Adipose tissue (tissue), 3 donors: ENCODE data around the gene DIAPH1. TPM values are rescaled to one million over a fixed set of nuclear protein-coding genes. Genes with fewer than 3 reads are reported as not detected.

Experiments used
- H3K27ac ChIP-seq: one replicate; pipeline ENCODE4 v1.5.1; 2013; ENCODE audit warnings: low read depth, low read length
- WGBS, 3 donors: extraction: QIAGEN DNeasy Blood & Tissue Kit; methylation state at CpG; one replicate each; pipeline ENCODE4 v1.1.7; 2013; 5-methylcytosine and 5-hydroxymethylcytosine counted together
- polyA plus RNA-seq, 3 donors: library from polyadenylated mRNA; stranded (reverse); fragments of 200-250 nt; gene quantifications; one replicate each; pipeline ENCODE4 v1.2.3, GENCODE V29; 2013
- donor health status: healthy with polysubstance abuse.
- donor health status: Bipolar disorder and iron deficiency.
- donor health status: healthy.

Gene DIAPH1
- polyA plus RNA-seq, 3 donors: 30.1 to 33.4 (median 31.9) TPM

DNA sequence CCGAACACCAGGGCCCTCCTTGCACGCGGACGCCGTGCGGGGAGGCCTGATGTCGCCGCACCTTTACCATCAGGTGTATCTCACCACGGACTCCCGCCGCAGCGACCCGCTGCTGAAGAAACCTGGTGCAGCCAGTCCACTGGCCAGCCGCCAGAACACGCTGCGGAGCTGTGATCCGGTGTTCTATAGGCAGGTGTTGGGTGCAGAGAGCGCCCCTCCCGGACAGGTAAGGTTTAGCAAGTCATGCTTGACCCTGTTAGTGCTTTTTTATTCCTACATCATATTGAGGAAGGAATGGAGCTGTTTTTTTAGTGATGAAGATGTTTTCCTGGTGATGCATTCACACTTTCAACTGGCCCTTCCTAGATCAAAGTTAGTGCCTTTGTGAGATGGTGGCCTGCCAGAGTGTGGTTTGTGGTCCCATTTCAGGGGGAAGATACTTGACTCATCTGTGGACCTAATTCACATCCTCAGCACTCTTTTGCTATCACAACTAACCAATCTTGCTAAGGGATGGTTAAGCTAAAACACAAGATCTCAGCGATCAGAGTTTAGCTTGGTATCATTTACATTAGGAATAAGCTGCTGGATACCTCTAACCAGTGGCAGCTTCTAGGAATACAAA lies 140.4 kb downstream of the DIAPH1 start:
- H3K27ac ChIP-seq: no peak overlapping the region
- 17 to 45% (median 37%) methylated on average over 20 of the region's 20 CpGs for WGBS, 3 donors

DNA sequence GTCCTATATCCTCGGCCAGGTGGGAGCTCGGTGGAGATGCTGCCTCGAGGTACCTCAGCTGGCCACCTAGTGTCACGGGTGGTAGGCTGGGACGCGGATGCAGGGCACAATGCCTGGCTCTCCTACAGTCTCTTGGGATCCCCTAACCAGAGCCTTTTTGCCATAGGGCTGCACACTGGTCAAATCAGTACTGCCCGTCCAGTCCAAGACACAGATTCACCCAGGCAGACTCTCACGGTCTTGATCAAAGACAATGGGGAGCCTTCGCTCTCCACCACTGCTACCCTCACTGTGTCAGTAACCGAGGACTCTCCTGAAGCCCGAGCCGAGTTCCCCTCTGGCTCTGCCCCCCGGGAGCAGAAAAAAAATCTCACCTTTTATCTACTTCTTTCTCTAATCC lies 141.0 kb downstream of the DIAPH1 start:
- no peak overlapping the region for H3K27ac ChIP-seq
- 42 to 57% (median 48%) methylated on average over 13 of the region's 13 CpGs for WGBS, 3 donors

DNA sequence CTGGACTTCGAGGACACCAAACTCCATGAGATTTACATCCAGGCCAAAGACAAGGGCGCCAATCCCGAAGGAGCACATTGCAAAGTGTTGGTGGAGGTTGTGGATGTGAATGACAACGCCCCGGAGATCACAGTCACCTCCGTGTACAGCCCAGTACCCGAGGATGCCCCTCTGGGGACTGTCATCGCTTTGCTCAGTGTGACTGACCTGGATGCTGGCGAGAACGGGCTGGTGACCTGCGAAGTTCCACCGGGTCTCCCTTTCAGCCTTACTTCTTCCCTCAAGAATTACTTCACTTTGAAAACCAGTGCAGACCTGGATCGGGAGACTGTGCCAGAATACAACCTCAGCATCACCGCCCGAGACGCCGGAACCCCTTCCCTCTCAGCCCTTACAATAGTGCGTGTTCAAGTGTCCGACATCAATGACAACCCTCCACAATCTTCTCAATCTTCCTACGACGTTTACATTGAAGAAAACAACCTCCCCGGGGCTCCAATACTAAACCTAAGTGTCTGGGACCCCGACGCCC lies 141.7 kb downstream of the DIAPH1 start:
- 26 to 47% (median 32%) methylated on average over 24 of the region's 24 CpGs for WGBS, 3 donors
- no peak overlapping the region for H3K27ac ChIP-seq

DNA sequence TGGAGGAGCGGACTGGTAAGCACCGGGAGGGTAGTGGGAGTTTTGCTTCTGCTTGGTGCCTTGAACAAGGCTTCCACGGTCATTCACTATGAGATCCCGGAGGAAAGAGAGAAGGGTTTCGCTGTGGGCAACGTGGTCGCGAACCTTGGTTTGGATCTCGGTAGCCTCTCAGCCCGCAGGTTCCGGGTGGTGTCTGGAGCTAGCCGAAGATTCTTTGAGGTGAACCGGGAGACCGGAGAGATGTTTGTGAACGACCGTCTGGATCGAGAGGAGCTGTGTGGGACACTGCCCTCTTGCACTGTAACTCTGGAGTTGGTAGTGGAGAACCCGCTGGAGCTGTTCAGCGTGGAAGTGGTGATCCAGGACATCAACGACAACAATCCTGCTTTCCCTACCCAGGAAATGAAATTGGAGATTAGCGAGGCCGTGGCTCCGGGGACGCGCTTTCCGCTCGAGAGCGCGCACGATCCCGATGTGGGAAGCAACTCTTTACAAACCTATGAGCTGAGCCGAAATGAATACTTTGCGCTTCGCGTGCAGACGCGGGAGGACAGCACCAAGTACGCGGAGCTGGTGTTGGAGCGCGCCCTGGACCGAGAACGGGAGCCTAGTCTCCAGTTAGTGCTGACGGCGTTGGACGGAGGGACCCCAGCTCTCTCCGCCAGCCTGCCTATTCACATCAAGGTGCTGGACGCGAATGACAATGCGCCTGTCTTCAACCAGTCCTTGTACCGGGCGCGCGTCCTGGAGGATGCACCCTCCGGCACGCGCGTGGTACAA lies 142.5 kb downstream of the DIAPH1 start:
- 1 to 2% (median 1%) methylated on average over 58 of the region's 58 CpGs for WGBS, 3 donors
- H3K27ac ChIP-seq: no peak overlapping the region

DNA sequence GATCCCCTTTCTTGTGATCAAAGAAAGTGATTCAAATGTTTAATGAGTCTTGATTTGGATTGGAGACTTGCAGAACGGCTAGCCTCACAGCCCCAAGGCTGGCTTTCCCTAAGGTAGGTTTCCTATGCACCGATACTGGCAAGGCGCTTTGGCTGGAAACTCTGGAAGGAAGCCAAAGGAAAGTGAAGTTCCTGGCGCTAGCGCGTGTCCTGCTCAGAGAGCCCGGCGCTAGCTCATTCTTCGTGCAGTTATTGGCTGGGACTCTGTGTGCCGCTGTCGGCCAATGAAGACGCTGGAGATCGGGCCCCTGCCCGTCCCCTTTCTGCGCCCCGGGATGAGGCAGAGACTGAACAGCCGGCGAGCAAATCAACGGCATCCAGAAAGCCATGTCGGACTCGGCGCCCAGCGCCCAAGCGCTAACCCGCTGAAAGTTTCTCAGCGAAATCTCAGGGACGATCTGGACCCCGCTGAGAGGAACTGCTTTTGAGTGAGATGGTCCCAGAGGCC lies 143.1 kb downstream of the DIAPH1 start, which contains the start of gene PCDHGC3:
Gene PCDHGC3, plus strand, starts transcription at position 342 of the 507 bp plus-strand sequence. Its CDS starts 151 bp downstream, at position 493.
- 0 to 1% (median 0%) methylated on average over 28 of the region's 28 CpGs for WGBS, 3 donors
- H3K27ac ChIP-seq: no peak within 1 kb of the TSS

DNA sequence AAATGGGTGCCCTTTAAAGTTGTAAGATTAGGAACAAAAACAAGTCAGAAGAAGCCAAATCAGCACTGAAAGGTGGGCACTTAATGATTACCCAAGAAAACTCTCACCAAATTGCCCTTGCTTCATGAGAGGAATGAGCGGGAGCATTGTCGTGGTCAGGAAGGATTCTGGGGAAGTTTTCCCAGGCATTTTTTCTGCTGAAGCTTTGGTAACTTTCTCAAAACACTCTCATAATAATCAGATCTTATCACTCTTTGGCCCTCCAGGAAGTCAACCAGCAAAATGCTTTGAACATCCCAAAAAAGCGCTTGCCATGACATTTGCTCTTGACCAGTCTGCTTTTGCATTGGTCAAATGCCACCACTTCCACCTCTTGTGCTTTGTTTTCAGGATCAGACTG lies 153.4 kb downstream of the DIAPH1 start:
- 95 to 98% (median 97%) methylated on average over 3 of the region's 3 CpGs for WGBS, 3 donors

More for the DNA sequence above, 153.4 kb downstream of the DIAPH1 start:
- H3K27ac ChIP-seq: no peak overlapping the region

Other genes with a start within 250 kb of the DIAPH1 start
- gene PCDHGB3, start 248.8 kb downstream of the DIAPH1 start, polyA plus RNA-seq: under 1 TPM; 0.34 to 0.52 (median 0.40) TPM
- gene PCDHGA6, start 245.1 kb downstream of the DIAPH1 start, polyA plus RNA-seq: 1 to 10 TPM in 1 of 3 donors, under 1 TPM in 2; 0.45 to 1.3 (median 0.83) TPM
- under 1 TPM; 0.11 to 0.38 (median 0.31) TPM for gene PCDHGA7, start 236.3 kb downstream of the DIAPH1 start, polyA plus RNA-seq
- 1 to 10 TPM in 1 of 3 donors, under 1 TPM in 2; 0.34 to 1.2 (median 0.60) TPM for gene PCDHGB4, start 231.3 kb downstream of the DIAPH1 start, polyA plus RNA-seq
- under 1 TPM; 0.07 to 0.45 (median 0.10) TPM for gene PCDHGA8, start 226.4 kb downstream of the DIAPH1 start, polyA plus RNA-seq
- gene PCDHGB5, start 221.1 kb downstream of the DIAPH1 start, polyA plus RNA-seq: 1 to 10 TPM in 2 of 3 donors, under 1 TPM in 1; 0.11 to 3.1 (median 2.3) TPM
- under 1 TPM; 0.51 to 0.89 (median 0.67) TPM for gene PCDHGA9, start 216.2 kb downstream of the DIAPH1 start, polyA plus RNA-seq
- 1 to 10 TPM; 1.0 to 2.4 (median 1.0) TPM for gene PCDHGB6, start 211.0 kb downstream of the DIAPH1 start, polyA plus RNA-seq
- gene PCDHGA10, start 206.0 kb downstream of the DIAPH1 start, polyA plus RNA-seq: 1 to 10 TPM in 1 of 3 donors, under 1 TPM in 2; 0.64 to 1.8 (median 0.79) TPM
- gene PCDHGB7, start 201.3 kb downstream of the DIAPH1 start, polyA plus RNA-seq: 1 to 10 TPM; 2.3 to 4.9 (median 2.6) TPM
- gene PCDHGA11, start 197.9 kb downstream of the DIAPH1 start, polyA plus RNA-seq: 1 to 10 TPM in 1 of 3 donors, under 1 TPM in 2; 0.32 to 1.1 (median 0.79) TPM
- 1 to 10 TPM in 2 of 3 donors, under 1 TPM in 1; 0.48 to 2.0 (median 1.2) TPM for gene PCDHGA12, start 188.5 kb downstream of the DIAPH1 start, polyA plus RNA-seq
- 100 to 1,000 TPM in 1 of 3 donors, 10 to 100 TPM in 2; 21.7 to 106 (median 37.2) TPM for gene PCDHGC3, start 143.0 kb downstream of the DIAPH1 start, polyA plus RNA-seq
- gene PCDHGC4, start 134.0 kb downstream of the DIAPH1 start, polyA plus RNA-seq: under 1 TPM; 0.05 to 0.34 (median 0.15) TPM
- gene PCDHGC5, start 129.9 kb downstream of the DIAPH1 start, polyA plus RNA-seq: under 1 TPM; 0.06 to 0.56 (median 0.07) TPM
- 10 to 100 TPM; 27.2 to 53.6 (median 35.3) TPM for gene HDAC3, start 17.8 kb upstream of the DIAPH1 start, polyA plus RNA-seq
- 1 to 10 TPM; 1.4 to 2.6 (median 1.5) TPM for gene RELL2, start 18.0 kb upstream of the DIAPH1 start, polyA plus RNA-seq
- gene FCHSD1, start 32.4 kb upstream of the DIAPH1 start, polyA plus RNA-seq: 1 to 10 TPM; 6.7 to 8.2 (median 8.1) TPM
- gene ARAP3, start 63.2 kb upstream of the DIAPH1 start, polyA plus RNA-seq: 10 to 100 TPM in 2 of 3 donors, 1 to 10 TPM in 1; 2.5 to 33.4 (median 14.2) TPM